T-cell (primary cell): Measurements from ENCODE around the gene ASAP3. TPM values are rescaled to one million over a fixed set of nuclear protein-coding genes. Genes with fewer than 3 reads are reported as not detected.
A peak's percentile ranks its signal among the peaks of the same experiment; 100 is the strongest.
"Not testable (repeated sequence)": the region's sequence is repeated elsewhere in the genome, so short reads cannot be mapped to it uniquely, and the experiment has no call there.

Experiments
- ATAC-seq, 4 experiments: fragments of 200-7000 bp in 3 of 4; fragments of 150-1000 bp in 1 of 4; cut with Tn5 transposase; replicated peaks in 1 of 4; 1 replicate in 3 of 4; 2 replicates in 1 of 4; pipeline ENCODE4 v1.10.0; 2021; ENCODE audit warnings: moderate library complexity in 3 of 4, mild to moderate bottlenecking in 2 of 4, moderate number of reproducible peaks in 1 of 4
- CTCF ChIA-PET, 2 donors: fragments of 300-600 bp; sonication (Branson Sonifier 250); formaldehyde crosslinking; loops; one replicate each; lab custom pipeline; 2022; ENCODE audit warnings: antibody characterized with exemption in 2 of 2; lab: Charles Lee
- POLR2A ChIA-PET, 2 donors: fragments of 300-600 bp; sonication (Branson Sonifier 250); formaldehyde crosslinking; loops; one replicate each; lab custom pipeline; 2022; ENCODE audit warnings: antibody characterized with exemption in 2 of 2; lab: Charles Lee
- DNase-seq, 35 experiments: peaks; one replicate each; pipeline versions ENCODE4 v3.0.0 to v3.0.0-alpha.2; 2013 to 2023
- H3K27ac ChIP-seq: one replicate; pipeline ENCODE4 v1.5.1; 2013; ENCODE audit warnings: low read length
- H3K27me3 ChIP-seq, 2 experiments: replicated peaks in 1 of 2; 1 replicate in 1 of 2; 2 replicates in 1 of 2; pipeline versions ENCODE4 v1.6.1 to v1.7.0; 2013; ENCODE audit warnings: low read length in 1 of 2, mixed read lengths in 1 of 2; ENCODE audit not compliant: control insufficient read depth in 2 of 2, insufficient read depth in 2 of 2; ENCODE audit errors: extremely low read depth in 1 of 2
- H3K36me3 ChIP-seq, 2 donors: 1 replicate in 1 of 2; 2 replicates in 1 of 2; pipeline versions ENCODE4 v1.6.1 to v1.7.0; 2013; ENCODE audit warnings: low read length in 1 of 2; ENCODE audit not compliant: control insufficient read depth in 2 of 2, insufficient read depth in 1 of 2; ENCODE audit errors: extremely low read depth in 1 of 2
- H3K4me1 ChIP-seq, 2 experiments: 1 replicate in 1 of 2; 2 replicates in 1 of 2; pipeline versions ENCODE4 v1.6.1 to v1.7.0; 2013; ENCODE audit warnings: low read length in 2 of 2, mixed read lengths in 1 of 2; ENCODE audit not compliant: insufficient read depth in 2 of 2, control insufficient read depth in 1 of 2; ENCODE audit errors: extremely low read depth in 1 of 2
- H3K4me3 ChIP-seq, 2 donors: 1 replicate in 1 of 2; 2 replicates in 1 of 2; pipeline versions ENCODE4 v1.5.1 to v1.7.0; 2013; ENCODE audit warnings: mild to moderate bottlenecking in 2 of 2, low read length in 1 of 2, moderate library complexity in 1 of 2; ENCODE audit not compliant: control insufficient read depth in 1 of 2; ENCODE audit errors: extremely low read depth in 1 of 2
- H3K9me3 ChIP-seq: 2 replicates; pipeline ENCODE4 v1.7.0; 2013
- H3K27ac Mint-ChIP-seq, 2 donors: one replicate each; pipeline ENCODE4 v1.8.0; 2020 to 2021; ENCODE audit warnings: mild to moderate bottlenecking in 2 of 2, mixed read lengths in 2 of 2
- H3K27me3 Mint-ChIP-seq, 2 donors: one replicate each; pipeline ENCODE4 v1.8.0; 2021 to 2022; ENCODE audit warnings: mixed read lengths in 2 of 2
- H3K36me3 Mint-ChIP-seq: one replicate; pipeline ENCODE4 v1.8.0; 2021; ENCODE audit warnings: mixed read lengths
- H3K4me1 Mint-ChIP-seq, 3 donors: one replicate each; pipeline ENCODE4 v1.8.0; 2020 to 2022; ENCODE audit warnings: mixed read lengths in 3 of 3, mild to moderate bottlenecking in 1 of 3
- H3K4me3 Mint-ChIP-seq, 3 donors: one replicate each; pipeline ENCODE4 v1.8.0; 2020 to 2022; ENCODE audit warnings: mild to moderate bottlenecking in 3 of 3, mixed read lengths in 3 of 3, moderate library complexity in 3 of 3
- H3K9me3 Mint-ChIP-seq, 3 donors: one replicate each; pipeline ENCODE4 v1.8.0; 2020 to 2022; ENCODE audit warnings: mixed read lengths in 3 of 3
- WGBS: methylation state at CpG from one replicate; pipeline ENCODE4 v1.1.5; 2013; ENCODE audit warnings: missing lambda C conversion rate; ENCODE audit not compliant: insufficient coverage; 5-methylcytosine and 5-hydroxymethylcytosine counted together
- total RNA-seq, 35 experiments: library from RNA in 6 of 35; stranded (reverse) in 6 of 35; fragments of 120-200 nt in 1 of 35; gene quantifications; one replicate each; pipeline versions ENCODE4 v1.2.1 to v1.2.4 and lab custom pipeline; 2013 to 2026

ASAP3 gene
- total RNA-seq, 5 donors from 2014 or later (not counting 1 experiment from before 2014, with no cell fraction given) = 1.2 to 2.8 (median 2.1) TPM

GRCh38 chr1:23505851-23506250, 21.9 kb upstream of the ASAP3 start:
- ATAC-seq (no peak), DNase-seq (no peak)
- Mint-ChIP-seq H3K4me1 (no peaks in the 10 kb centered on the region), H3K9me3 (no peaks in the 10 kb centered on the region), H3K36me3 (no peaks in the 10 kb centered on the region), H3K4me3 (no peak overlapping the region), H3K27ac (no peak overlapping the region), H3K27me3 (no peaks in the 10 kb centered on the region)
- H3K4me3 ChIP-seq = no peak overlapping the region
- no peaks in the 10 kb centered on the region for H3K9me3 ChIP-seq
- ChIA-PET POLR2A (no interaction called here), CTCF (interaction anchor here in 1 of 2 donors (1.3 kb wide), 1 partner anchor 9 kb away, joined by 6 read pairs; no protein-coding TSS in a partner anchor)
- no peaks in the 10 kb centered on the region for H3K4me1 ChIP-seq
- peaks cover 0 to 2% of the 10 kb centered on the region in 2 donors for H3K36me3 ChIP-seq
- no peak overlapping the region for H3K27ac ChIP-seq
- H3K27me3 ChIP-seq = no peaks in the 10 kb centered on the region
- 96% methylated on average over 4 of the region's 6 CpGs for WGBS

DNA sequence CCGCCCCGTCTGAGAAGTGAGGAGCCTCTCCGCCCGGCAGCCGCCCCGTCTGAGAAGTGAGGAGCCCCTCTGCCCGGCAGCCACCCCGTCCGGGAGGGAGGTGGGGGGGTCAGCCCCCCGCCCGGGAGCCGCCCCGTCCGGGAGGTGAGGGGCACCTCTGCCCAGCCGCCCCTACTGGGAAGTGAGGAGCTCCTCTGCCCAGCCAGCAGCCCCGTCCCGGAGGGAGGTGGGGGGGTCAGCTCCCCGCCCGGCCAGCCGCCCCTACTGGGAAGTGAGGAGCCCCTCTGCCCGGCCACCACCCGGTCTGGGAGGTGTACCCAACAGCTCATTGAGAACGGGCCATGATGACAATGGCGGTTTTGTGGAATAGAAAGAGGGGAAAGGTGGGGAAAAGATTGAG, 20.2 kb upstream of the ASAP3 start:
- H3K27ac ChIP-seq, CTCF ChIA-PET, H3K9me3 Mint-ChIP-seq: not testable (repeated sequence)

GRCh38 chr1:23502951-23503350, 19.0 kb upstream of the ASAP3 start:
- no peaks in the 10 kb centered on the region for H3K4me1 ChIP-seq
- CTCF ChIA-PET = interaction anchor here (0.5 to 1.6 kb wide), 5 partner anchors 11 to 129 kb away, joined by 3 to 11 read pairs (median 5); no protein-coding TSS in a partner anchor
- no CpG with 5 or more reads among the region's 6 CpGs for WGBS
- no peaks in the 10 kb centered on the region for H3K9me3 ChIP-seq
- H3K27ac Mint-ChIP-seq = no peak overlapping the region
- H3K9me3 Mint-ChIP-seq = no peaks in the 10 kb centered on the region
- H3K27me3 ChIP-seq = no peaks in the 10 kb centered on the region
- no peak overlapping the region for H3K4me3 Mint-ChIP-seq
- H3K27ac ChIP-seq = no peak overlapping the region
- no peaks in the 10 kb centered on the region for H3K36me3 ChIP-seq
- POLR2A ChIA-PET = no interaction called here
- no peak overlapping the region for H3K4me3 ChIP-seq
- ATAC-seq (no peak), DNase-seq (no peak)
- no peaks in the 10 kb centered on the region for H3K27me3 Mint-ChIP-seq
- no peaks in the 10 kb centered on the region for H3K36me3 Mint-ChIP-seq
- H3K4me1 Mint-ChIP-seq = no peaks in the 10 kb centered on the region

More for the DNA sequence above, 20.2 kb upstream of the ASAP3 start:
- H3K27me3 ChIP-seq, H3K9me3 ChIP-seq, H3K4me1 ChIP-seq, POLR2A ChIA-PET, H3K27ac Mint-ChIP-seq, H3K36me3 ChIP-seq, H3K4me1 Mint-ChIP-seq, ATAC-seq, H3K27me3 Mint-ChIP-seq, H3K4me3 Mint-ChIP-seq, H3K36me3 Mint-ChIP-seq, H3K4me3 ChIP-seq, DNase-seq: not testable (repeated sequence)
- 90% methylated on average over 6 of the region's 24 CpGs for WGBS

DNA sequence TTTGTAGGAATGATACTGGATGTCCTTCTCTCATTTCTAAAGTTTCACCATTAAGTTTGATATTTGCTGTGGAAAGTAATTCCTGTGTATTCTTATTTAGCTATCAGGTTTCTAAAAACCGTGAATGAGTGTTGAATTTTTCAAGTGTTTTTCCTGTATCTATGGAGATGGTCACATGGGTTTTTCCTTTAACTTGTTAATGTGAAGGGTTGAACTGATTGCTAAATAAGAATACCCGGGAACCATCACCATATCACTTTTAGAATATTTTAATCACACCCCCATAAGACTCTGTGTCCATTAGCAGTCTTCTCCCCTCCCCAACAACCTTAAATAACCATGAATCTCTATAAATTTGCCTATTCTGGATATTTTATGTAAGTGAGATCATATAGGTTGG, 16.5 kb upstream of the ASAP3 start:
- Mint-ChIP-seq H3K4me3 (no peak overlapping the region), H3K27me3 (no peaks in the 10 kb centered on the region), H3K36me3 (no peaks in the 10 kb centered on the region), H3K9me3 (no peaks in the 10 kb centered on the region), H3K4me1 (peaks cover 3 to 6% (median 5%) of the 10 kb centered on the region in 3 donors), H3K27ac (no peak overlapping the region)
- no CpG with 5 or more reads among the region's 2 CpGs for WGBS
- POLR2A ChIA-PET = interaction anchor here in 1 of 2 donors (0.6 kb wide), 1 partner anchor 14 kb away, joined by 3 read pairs; no protein-coding TSS in a partner anchor
- Histone ChIP-seq H3K27me3 (no peaks in the 10 kb centered on the region), H3K27ac (no peak overlapping the region), H3K9me3 (no peaks in the 10 kb centered on the region), H3K4me3 (no peak overlapping the region), H3K4me1 (peaks cover 0 to 4% of the 10 kb centered on the region in 2 experiments), H3K36me3 (no peaks in the 10 kb centered on the region)
- CTCF ChIA-PET = interaction anchor here in 1 of 2 donors (1.2 to 4.9 kb wide), 2 partner anchors 27 to 39 kb away, joined by 5 to 52 read pairs; no protein-coding TSS in a partner anchor
- DNase-seq (no peak), ATAC-seq (no peak)

- no CpG with 5 or more reads among the region's 3 CpGs for WGBS
- Histone ChIP-seq H3K4me1 (peaks cover 0 to 4% of the 10 kb centered on the region in 2 experiments), H3K27me3 (no peaks in the 10 kb centered on the region), H3K27ac (no peak overlapping the region), H3K36me3 (no peaks in the 10 kb centered on the region), H3K9me3 (no peaks in the 10 kb centered on the region), H3K4me3 (no peak overlapping the region)
- ATAC-seq (no peak), DNase-seq (no peak)
- no peak overlapping the region for H3K4me3 Mint-ChIP-seq
- no peaks in the 10 kb centered on the region for H3K36me3 Mint-ChIP-seq
- H3K27ac Mint-ChIP-seq = no peak overlapping the region
- peaks cover 3 to 6% (median 5%) of the 10 kb centered on the region in 3 donors for H3K4me1 Mint-ChIP-seq
- no peaks in the 10 kb centered on the region for H3K9me3 Mint-ChIP-seq
- CTCF ChIA-PET = interaction anchor here (0.6 to 5.9 kb wide), 21 partner anchors 11 to 1329 kb away, joined by 3 to 99 read pairs (median 6); partner anchors contain the start of genes ASAP3 (in 1 of the 2) and E2F2 (in 1 of the 2)
- no peaks in the 10 kb centered on the region for H3K27me3 Mint-ChIP-seq
- POLR2A ChIA-PET = interaction anchor here (0.6 to 0.9 kb wide), 3 partner anchors 40 to 260 kb away, joined by 3 to 7 read pairs (median 4); no protein-coding TSS in a partner anchor
These were observed 13.9 kb upstream of the ASAP3 start for GRCh38 chr1:23497777-23498439.

GRCh38 chr1:23496490-23497181, 12.7 kb upstream of the ASAP3 start:
- peak in 2 of 4 experiments; percentile 12 to 20 for ATAC-seq
- Mint-ChIP-seq H3K27me3 (peaks cover 0 to 3% of the 10 kb centered on the region in 2 donors), H3K4me3 (no peak overlapping the region), H3K4me1 (peaks cover 3 to 6% (median 5%) of the 10 kb centered on the region in 3 donors), H3K9me3 (no peaks in the 10 kb centered on the region), H3K36me3 (no peaks in the 10 kb centered on the region), H3K27ac (no peak overlapping the region)
- H3K9me3 ChIP-seq = no peaks in the 10 kb centered on the region
- ChIA-PET POLR2A (interaction anchor here in 1 of 2 donors (0.6 kb wide), 1 partner anchor 262 kb away, joined by 4 read pairs; no protein-coding TSS in a partner anchor), CTCF (interaction anchor here (0.5 to 5.9 kb wide), 30 partner anchors 10 to 378 kb away, joined by 3 to 99 read pairs (median 5); partner anchors contain the start of genes ASAP3 (in 1 of the 2), E2F2 (in 1 of the 2) and RPL11 (in 1 of the 2))
- no peak overlapping the region for H3K4me3 ChIP-seq
- peaks cover 0 to 7% of the 10 kb centered on the region in 2 experiments for H3K27me3 ChIP-seq
- DNase-seq = no peak
- no peaks in the 10 kb centered on the region for H3K36me3 ChIP-seq
- peaks cover 0 to 4% of the 10 kb centered on the region in 2 experiments for H3K4me1 ChIP-seq
- H3K27ac ChIP-seq = no peak overlapping the region
- WGBS = 63% methylated on average over 3 of the region's 7 CpGs
